H1 (cell line): Measurements from ENCODE around the gene KRT9. TPM values are rescaled to one million over a fixed set of nuclear protein-coding genes. Genes with fewer than 3 reads are reported as not detected.

Source experiments
- CBX8 ChIP-seq: fragments of 300-800, 300-1000 bp; sonication (generic); IDR thresholded peaks from 2 replicates; pipeline ENCODE4 v1.7.1; 2016; ENCODE audit warnings: low read depth, low read length, borderline replicate concordance
- EGR1 ChIP-seq: IDR thresholded peaks from 2 replicates; pipeline ENCODE4 v1.6.1; 2011; ENCODE audit warnings: low read depth, low read length, borderline replicate concordance
- JUN ChIP-seq: IDR thresholded peaks from 2 replicates; pipeline ENCODE4 v1.6.1; 2011; ENCODE audit warnings: low read depth, mild to moderate bottlenecking, improper control_type of control experiment, low read length
- KDM1A ChIP-seq: fragments of 200-600, 300-600 bp; sonication (generic); IDR thresholded peaks from 2 replicates; pipeline ENCODE4 v1.7.1; 2016; ENCODE audit warnings: mild to moderate bottlenecking, low read length, borderline replicate concordance
- MAFK ChIP-seq: IDR thresholded peaks from 2 replicates; pipeline ENCODE4 v1.6.1; 2012; ENCODE audit warnings: low read depth, mild to moderate bottlenecking, improper control_type of control experiment, low read length
- POLR2A ChIP-seq, 2 experiments: IDR thresholded peaks; 1 replicate in 1 of 2; 2 replicates in 1 of 2; pipeline ENCODE4 v1.6.1; 2011; ENCODE audit warnings: low read depth in 2 of 2, low read length in 2 of 2, mild to moderate bottlenecking in 2 of 2; ENCODE audit errors: control extremely low read depth in 1 of 2
- TAF7 ChIP-seq: optimal IDR thresholded peaks from 2 replicates; pipeline ENCODE3; 2011; ENCODE audit warnings: low read depth, mild to moderate bottlenecking, inconsistent platforms, low read length, moderate library complexity, borderline replicate concordance
- YY1 ChIP-seq: IDR thresholded peaks from 2 replicates; pipeline ENCODE4 v1.6.1; 2011; ENCODE audit warnings: low read depth, mild to moderate bottlenecking, low read length
- polyA plus RNA-seq, 7 experiments: library from polyadenylated mRNA; depleted of rRNA in 3 of 7; stranded (reverse) in 5 of 7; unstranded in 2 of 7; fragments of >200 nt in 5 of 7; fragments of 200-250 nt in 2 of 7; gene quantifications; 1 replicate in 5 of 7; 2 replicates in 1 of 7; 4 replicates in 1 of 7; pipeline versions ENCODE4 v1.2.1 to v1.2.3, GENCODE V29; 2011 to 2013; ENCODE audit warnings: missing spikeins in 2 of 7, mixed read lengths in 2 of 7
- total RNA-seq: library from RNA; stranded (reverse); fragmentation: NEBNext Ultra II Directional; extraction: Animal tissue kit (Norgen Biotek cat#: 25700); gene quantifications from 2 replicates; pipeline ENCODE4 v1.2.1, GENCODE V29; 2021

KRT9 gene
- total and polyA plus RNA-seq, 2 of the 8 experiments (the other 6 are each of a cell fraction or from before 2014, with no cell fraction given) = not detected

DNA sequence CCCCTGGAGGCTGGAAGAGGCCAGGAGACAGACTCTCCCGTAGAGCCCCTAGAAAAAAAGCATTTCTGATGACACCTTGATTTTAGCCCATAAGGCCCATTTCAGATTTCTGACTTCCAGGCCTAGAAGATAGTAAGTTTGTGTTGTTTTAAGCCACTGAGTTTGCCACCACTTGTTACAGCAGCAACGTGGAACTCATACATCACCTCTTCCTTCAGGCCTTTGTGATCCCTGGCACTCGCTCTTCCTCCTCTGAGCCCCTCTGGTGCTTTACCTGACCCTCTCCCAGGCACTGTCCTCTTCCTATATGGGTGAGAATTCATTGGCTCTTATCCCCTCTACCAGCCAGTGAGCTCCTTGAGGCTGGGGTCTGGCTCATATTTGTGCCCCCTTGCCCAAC is 25.0 kb downstream of the KRT9 start (continued):
- no peak for TF ChIP-seq KDM1A
- TF ChIP-seq MAFK = no peak
- TF ChIP-seq EGR1 = no peak
- TF ChIP-seq POLR2A (IDR thresholded peaks at IDR 0.05; ENCODE audit: control extremely low read depth in 1 of 2, low read depth in 2 of 2, low read length in 2 of 2) = no peak
- TF ChIP-seq YY1 = no peak
- TF ChIP-seq TAF7 = no peak
- no peak for TF ChIP-seq JUN
- no peak for TF ChIP-seq CBX8
